ENCODE data around the gene GRAMD1A.

DNA sequence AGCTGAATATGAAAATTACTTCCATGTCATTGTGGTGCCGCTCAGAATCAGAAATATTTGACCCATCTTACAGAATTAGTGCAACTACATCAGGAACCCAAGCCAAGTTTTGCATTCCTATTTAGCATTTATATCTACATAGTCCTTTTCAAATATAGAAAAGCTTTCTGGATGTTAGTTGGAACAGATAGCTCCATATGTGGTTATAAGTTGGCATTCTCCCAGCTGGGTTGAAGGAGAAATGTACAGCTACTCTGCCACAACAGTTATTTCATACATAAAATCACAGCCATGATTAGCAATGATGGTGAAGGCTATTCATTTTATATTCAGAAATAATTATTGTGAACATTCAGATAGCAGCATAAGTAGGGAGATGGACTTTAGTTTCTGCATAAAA is 69.6 kb downstream of the GRAMD1A start:
- TF ChIP-seq RAD21 (conservative IDR thresholded peaks at IDR 0.05) (no peak), CTCF (IDR thresholded peaks at IDR 0.05; ENCODE audit: poor library complexity, severe bottlenecking) (no peak), MXI1 (conservative IDR thresholded peaks at IDR 0.05; ENCODE audit: poor library complexity, severe bottlenecking) (no peak), EZH2 (IDR thresholded peaks at IDR 0.05; ENCODE audit: borderline replicate concordance, insufficient read depth, low read length, poor library complexity, severe bottlenecking) (no peak), EP300 (conservative IDR thresholded peaks at IDR 0.05; ENCODE audit: poor library complexity, severe bottlenecking) (no peak), POLR2AphosphoS5 (IDR thresholded peaks at IDR 0.05) (no peak), REST (IDR thresholded peaks at IDR 0.05; ENCODE audit: borderline replicate concordance) (no peak)

Data from neural cell (in vitro differentiated cells).